ENCODE results near the gene MAGI1.

- no peak for TF ChIP-seq CTCF (IDR thresholded peaks at IDR 0.05)
- no peak for TF ChIP-seq POLR2A (IDR thresholded peaks at IDR 0.05)
- TF ChIP-seq EP300 (IDR thresholded peaks at IDR 0.05), result no peak
- no peak for TF ChIP-seq POLR2AphosphoS5 (IDR thresholded peaks at IDR 0.05)
Measured at GRCh38 chr3:65824166-65824565, 214.6 kb downstream of the MAGI1 start.
